Measurements from ENCODE around the gene SERINC5. TPM values are rescaled to one million over a fixed set of nuclear protein-coding genes. Genes with fewer than 3 reads are reported as not detected.

Gene SERINC5
- polyA plus RNA-seq, 1 of the 3 experiments (the other 2 are of a cell fraction), result 4.5 TPM

DNA sequence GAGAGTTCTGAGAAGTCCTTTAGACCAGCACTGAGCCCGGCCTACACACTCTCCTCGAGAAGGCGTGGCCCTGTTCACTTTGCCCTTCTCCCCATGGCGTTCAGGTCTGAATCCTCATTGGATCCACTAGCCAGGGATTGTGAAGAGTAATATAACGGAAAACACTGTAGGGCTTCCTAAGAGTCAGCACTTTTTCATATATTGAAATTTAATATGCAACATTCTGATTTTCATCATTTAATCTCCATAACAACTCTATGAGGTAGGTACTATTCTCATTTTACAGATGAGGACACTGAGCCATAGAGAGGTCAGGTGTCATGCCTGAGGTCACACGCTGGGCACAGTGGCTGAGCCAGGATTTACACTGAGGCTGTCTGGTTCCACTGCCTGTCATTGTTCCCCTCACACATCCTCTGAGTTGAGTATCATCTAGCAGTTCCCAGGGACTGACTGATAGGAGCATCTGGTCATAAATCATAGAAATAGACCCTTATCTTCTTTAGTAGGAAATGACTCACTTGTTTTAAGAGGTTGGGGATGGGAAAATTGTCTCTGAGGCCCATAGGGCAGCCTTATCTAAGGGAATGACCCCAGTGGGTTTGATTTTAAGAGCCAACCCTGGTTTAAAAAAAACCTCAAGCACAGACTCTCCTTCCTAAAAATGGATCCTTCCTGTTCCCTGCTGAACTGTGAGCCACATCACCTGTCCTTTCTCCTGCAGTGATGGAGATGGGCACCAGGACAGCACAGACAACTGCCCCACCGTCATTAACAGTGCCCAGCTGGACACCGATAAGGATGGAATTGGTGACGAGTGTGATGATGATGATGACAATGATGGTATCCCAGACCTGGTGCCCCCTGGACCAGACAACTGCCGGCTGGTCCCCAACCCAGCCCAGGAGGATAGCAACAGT lies 179.5 kb downstream of the SERINC5 start:
- WGBS (ENCODE audit: low lambda C conversion rate), result 73% methylated on average over 6 of the region's 10 CpGs
- no peak overlapping the region for H3K9ac ChIP-seq
- DNase-seq, result peak; percentile 39
- H3K4me1 ChIP-seq (ENCODE audit: control insufficient read depth in 1 of 2, insufficient read depth in 2 of 2, low read depth in 1 of 2, low read length in 1 of 2), result peaks cover 0 to 10% of the 10 kb centered on the region in 2 experiments; a peak in 1 of 4 replicates
- no peaks in the 10 kb centered on the region for H4K20me1 ChIP-seq (ENCODE audit: insufficient read depth)
- H3K36me3 ChIP-seq (replicated peaks in 1 of 2; ENCODE audit: control insufficient read depth in 1 of 2, insufficient read depth in 2 of 2, low read length in 1 of 2), result no peaks in the 10 kb centered on the region
- H3K79me2 ChIP-seq (ENCODE audit: insufficient read depth), result no peaks in the 10 kb centered on the region
- no peak for TF ChIP-seq GATA2 (CRISPR knock-in tag; IDR thresholded peaks at IDR 0.05)
- no peak for TF ChIP-seq RFX5 (IDR thresholded peaks at IDR 0.05; ENCODE audit: low read length)
- no peak for TF ChIP-seq FOXJ3 (CRISPR knock-in tag; IDR thresholded peaks at IDR 0.05)
- TF ChIP-seq SMC3 (IDR thresholded peaks at IDR 0.05; ENCODE audit: low read depth, low read length), result no peak
- no peak for TF ChIP-seq CTCF (IDR thresholded peaks at IDR 0.05)
- TF ChIP-seq, protein P1, sequence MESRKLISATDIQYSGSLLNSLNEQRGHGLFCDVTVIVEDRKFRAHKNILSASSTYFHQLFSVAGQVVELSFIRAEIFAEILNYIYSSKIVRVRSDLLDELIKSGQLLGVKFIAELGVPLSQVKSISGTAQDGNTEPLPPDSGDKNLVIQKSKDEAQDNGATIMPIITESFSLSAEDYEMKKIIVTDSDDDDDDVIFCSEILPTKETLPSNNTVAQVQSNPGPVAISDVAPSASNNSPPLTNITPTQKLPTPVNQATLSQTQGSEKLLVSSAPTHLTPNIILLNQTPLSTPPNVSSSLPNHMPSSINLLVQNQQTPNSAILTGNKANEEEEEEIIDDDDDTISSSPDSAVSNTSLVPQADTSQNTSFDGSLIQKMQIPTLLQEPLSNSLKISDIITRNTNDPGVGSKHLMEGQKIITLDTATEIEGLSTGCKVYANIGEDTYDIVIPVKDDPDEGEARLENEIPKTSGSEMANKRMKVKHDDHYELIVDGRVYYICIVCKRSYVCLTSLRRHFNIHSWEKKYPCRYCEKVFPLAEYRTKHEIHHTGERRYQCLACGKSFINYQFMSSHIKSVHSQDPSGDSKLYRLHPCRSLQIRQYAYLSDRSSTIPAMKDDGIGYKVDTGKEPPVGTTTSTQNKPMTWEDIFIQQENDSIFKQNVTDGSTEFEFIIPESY (IDR thresholded peaks at IDR 0.05; ENCODE audit: borderline replicate concordance, low read depth), result no peak
- TF ChIP-seq FOXM1 (IDR thresholded peaks at IDR 0.05; ENCODE audit: low read depth), result no peak
- TF ChIP-seq RXRA (IDR thresholded peaks at IDR 0.05; ENCODE audit: borderline replicate concordance, low read depth), result no peak
- no peak for TF ChIP-seq MXI1 (IDR thresholded peaks at IDR 0.05; ENCODE audit: low read depth, low read length)
- TF ChIP-seq NRF1 (IDR thresholded peaks at IDR 0.05; ENCODE audit: low read depth, low read length), result no peak
- TF ChIP-seq YY1 (IDR thresholded peaks at IDR 0.05; ENCODE audit: low read depth), result no peak
- no peaks in the 10 kb centered on the region for H3F3A ChIP-seq (replicated peaks; ENCODE audit: insufficient read depth)
- no peak overlapping the region for H3K27ac ChIP-seq (ENCODE audit: low read depth in 2 of 2, low read length in 1 of 2)
- CTCF ChIA-PET, result interaction anchor here (2.7 kb wide), 1 partner anchor 8 kb away, joined by 16 read pairs; no protein-coding TSS in a partner anchor
- no peak overlapping the region for H3K4me3 ChIP-seq (ENCODE audit: low read depth in 2 of 2, low read length in 1 of 2)
- no peaks in the 10 kb centered on the region for H3K9me3 ChIP-seq
- H3K9me2 ChIP-seq, result no peaks in the 10 kb centered on the region
- H3K27me3 ChIP-seq (ENCODE audit: insufficient read depth), result no peaks in the 10 kb centered on the region
- no peak overlapping the region for H2AFZ ChIP-seq (ENCODE audit: low read depth)
- H3K4me2 ChIP-seq, result no peak overlapping the region
- POLR2A ChIA-PET, result no interaction called here
